GM21526 (cell line): ENCODE results near the gene HSPA1A.
"Not testable (repeated sequence)": the region's sequence is repeated elsewhere in the genome, so short reads cannot be mapped to it uniquely, and the experiment has no call there.

Experiments
- ATAC-seq: cut with Tn5 transposase; IDR thresholded peaks from one replicate; pipeline ENCODE4 v1.9.1; 2021; ENCODE audit warnings: moderate library complexity; ENCODE audit not compliant: unreplicated experiment, low FRiP score

HSPA1A gene

GRCh38 chr6:31831350-31832215, 16.2 kb downstream of the HSPA1A start:
- ATAC-seq, result no peak

DNA sequence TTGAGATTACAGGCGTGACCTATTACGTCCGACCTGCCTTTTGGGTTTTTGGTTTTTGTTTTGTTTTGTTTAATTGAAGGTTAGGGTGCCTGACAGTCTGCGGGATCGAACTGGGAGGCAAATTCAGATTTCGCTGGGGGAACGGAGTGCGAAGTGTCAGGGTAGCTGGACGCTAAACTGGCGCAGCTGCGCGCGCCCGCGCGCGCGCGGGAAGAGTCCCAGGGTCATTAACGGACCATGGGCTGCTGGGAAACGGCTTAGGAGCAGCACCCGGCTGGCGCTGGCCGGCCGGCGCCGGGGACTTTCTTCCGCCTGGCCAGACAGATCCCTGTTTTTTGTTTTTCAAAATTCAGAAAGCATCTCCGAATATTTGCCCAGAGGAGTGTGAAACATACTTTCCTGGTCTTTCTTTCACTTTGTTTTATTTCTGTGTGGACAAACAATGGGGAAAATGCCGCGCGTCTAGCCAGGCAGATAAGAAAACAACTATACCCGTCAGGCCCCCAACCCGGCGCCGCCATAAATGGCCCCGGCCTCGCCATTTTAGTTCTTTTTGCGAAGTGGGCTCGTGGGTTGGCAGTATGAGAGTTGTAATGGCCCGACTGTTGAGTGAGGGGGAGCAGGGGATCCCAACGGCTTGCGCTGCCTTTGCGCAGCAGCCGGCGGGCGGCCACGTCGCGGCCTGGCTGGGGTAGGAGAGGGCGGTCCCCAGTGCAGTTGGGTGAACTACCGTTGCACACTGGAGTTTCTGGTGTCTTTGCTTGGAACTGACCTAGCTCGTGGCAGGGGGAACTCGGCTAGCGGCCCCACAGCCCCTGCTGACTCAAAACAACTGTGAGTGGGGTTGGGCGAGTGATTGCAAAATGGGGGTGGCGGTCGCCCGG, 19.3 kb downstream of the HSPA1A start:
- ATAC-seq, result peak; percentile 35

DNA sequence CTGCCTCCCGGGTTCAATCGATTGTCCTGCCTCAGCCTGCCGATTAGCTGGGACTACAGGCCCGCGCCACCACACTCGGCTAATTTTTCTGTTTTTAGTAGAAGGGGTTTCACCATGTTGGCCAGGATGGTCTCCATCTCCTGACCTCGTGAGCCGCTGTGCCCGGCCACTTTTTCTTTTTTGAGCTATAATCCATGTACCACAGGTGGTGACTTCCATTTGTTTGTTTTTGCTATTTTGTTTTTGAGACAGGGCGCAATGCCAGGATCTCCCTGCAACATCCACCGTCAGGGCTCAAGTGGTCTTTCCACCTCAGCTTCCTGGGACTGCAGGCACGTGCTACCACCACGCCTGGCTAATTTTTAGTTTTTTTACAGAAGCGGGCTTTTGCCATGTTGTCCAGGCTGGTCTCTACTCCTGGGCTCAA, 20.7 kb downstream of the HSPA1A start:
- no peak for ATAC-seq

GRCh38 chr6:31836474-31837368, 21.4 kb downstream of the HSPA1A start:
- no peak for ATAC-seq

DNA sequence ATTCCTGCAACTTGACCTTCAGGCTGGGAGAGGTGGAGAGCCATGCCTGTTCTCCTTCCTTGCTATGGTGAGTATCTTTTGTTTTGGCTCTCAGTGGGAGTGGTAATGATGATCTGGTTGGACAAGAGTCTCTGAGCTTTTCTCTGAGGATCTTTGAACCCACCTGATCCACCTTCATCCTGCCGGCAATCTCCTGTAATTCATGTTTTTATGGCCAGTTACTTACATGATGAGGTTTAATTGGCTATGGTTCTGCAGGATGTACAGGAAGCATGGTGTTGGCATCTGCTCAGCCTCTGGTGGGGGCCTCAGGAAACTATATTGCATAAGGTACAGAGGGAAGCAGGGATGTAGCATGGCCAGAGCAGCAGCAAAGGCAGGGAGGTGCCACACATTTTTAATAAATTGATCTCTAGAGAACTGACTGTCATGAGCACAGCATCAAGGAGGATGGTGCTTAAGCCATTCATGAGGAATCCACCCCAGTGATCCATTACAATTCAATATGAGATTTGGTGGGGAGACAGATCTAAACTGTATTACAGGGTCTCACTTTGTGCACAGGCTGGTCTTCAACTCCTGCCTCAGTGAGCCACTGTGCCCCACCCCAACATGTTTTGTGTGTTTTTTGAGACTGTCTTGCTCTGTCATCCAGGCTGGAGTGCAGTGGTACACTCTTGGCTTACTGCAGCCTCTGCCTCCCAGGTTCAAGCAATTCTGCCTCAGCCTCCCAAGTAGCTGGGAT, 22.2 kb downstream of the HSPA1A start:
- no peak for ATAC-seq

DNA sequence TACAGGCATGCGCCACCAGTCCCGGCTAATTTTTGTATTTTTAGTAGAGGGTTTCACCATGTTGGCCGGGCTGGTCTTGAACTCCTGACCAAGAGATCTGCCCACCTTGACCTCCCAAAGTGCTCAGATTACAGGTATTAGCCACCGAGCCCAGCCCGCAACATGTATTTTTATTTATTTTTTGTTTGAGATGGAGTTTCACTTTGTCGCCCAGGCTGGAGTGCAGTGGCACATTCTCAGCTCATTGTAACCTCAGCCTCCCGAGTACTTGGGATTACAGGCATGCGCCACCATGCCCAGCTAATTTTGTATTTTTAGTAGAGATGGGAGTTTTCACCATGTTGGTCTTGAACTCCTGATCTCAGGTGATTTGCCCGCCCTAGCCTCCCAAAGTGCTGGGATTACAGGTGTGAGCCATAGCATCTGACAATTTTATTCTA, 22.8 kb downstream of the HSPA1A start:
- ATAC-seq, result not testable (repeated sequence)

DNA sequence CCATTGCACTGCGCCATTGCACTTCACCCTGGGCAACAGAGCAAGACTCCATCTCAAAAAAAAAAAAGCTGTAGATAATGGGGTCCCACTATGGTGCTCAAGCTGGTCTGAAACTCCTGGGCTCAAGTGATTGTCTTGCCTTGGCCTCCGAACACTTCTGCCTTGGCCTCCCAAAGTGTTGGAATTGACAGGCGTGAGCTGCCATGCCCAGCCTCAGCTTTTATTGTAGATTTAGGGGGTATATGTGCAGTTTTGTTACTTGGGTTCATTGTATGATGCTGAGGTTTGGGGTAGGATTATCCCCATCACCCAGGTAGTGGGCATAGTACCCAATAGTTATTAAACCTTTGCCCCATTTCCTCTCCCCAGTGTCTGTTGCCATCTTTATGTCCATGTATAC, 23.6 kb downstream of the HSPA1A start:
- no peak for ATAC-seq

GRCh38 chr6:31839779-31840126, 24.4 kb downstream of the HSPA1A start:
- ATAC-seq, result not testable (repeated sequence)

DNA sequence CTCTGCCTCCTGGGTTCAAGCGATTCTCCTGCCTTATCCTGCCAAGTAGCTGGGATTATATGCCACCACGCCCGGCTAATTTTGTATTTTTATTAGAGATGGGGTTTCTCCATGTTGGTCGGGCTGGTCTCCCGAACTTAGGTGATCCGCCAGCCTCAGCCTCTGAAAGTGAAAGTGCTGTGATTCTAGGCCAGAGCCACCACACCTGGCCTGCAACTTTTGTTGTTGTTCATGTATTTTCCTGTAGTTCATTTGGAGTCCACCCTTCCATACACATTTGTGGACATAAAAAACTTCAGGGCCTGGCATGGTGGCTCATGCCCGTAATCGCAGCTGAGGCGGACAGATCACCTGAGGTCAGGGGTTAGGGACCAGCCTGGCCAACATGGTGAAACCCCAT, 26.7 kb downstream of the HSPA1A start:
- no peak for ATAC-seq

DNA sequence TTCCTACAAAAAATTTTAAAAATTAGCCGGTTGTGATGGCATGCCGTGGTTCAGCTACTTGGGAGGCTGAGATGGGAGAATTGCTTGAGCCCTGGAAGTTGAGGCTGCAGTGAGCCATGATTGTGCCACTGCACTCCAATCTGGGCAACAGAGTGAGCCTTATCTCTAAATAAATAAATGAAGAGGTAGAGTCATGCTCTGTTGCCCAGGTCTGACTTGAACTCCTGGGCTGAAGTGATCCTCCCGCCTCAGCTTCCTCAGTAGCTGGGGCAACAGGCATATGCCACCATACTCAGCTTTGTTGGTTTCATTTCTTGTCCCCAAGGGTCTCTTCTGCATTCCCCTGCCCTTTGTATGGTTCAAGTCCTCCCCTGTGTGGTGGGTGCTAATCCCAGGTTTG, 29.2 kb downstream of the HSPA1A start:
- no peak for ATAC-seq

GRCh38 chr6:31847276-31847978, 32.1 kb downstream of the HSPA1A start:
- ATAC-seq, result no peak

DNA sequence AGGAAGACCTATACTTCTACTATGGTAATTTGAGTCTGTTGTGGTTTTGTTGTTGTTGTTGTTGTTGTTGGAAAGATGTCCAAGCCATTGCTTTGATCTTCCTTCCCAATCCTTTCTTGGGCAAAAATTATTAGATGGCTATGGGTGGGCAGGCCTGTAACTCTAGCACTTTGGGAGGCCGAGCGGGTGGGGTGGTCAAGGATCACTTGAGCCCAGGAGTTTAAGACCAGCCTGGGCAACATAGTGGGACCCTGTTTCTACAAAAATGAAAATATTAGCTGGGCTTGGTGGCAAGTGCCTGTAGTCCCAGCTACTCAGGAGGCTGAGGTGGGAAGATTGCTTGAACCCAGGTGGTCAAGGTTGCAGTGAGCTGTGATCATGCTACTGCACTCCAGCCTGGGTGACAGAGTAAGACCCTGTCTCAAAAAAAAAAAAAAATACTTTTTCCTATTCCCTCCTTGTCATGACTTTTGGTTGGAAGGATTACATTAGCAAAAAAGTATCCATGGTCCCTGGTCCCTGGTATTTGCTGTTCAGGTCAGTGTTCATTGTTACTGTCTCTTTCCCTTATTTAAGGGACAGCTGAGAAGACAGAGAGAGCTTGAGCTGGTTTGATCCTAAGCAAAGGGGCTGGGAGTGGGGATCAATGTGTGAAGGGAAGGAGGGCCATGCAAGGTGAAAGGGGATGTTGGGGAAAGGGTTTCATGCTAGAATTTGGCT, 35.6 kb downstream of the HSPA1A start:
- ATAC-seq, result no peak

- ATAC-seq, result no peak
Measured at GRCh38 chr6:31851485-31851832, 36.1 kb downstream of the HSPA1A start.

- not testable (repeated sequence) for ATAC-seq
Measured at GRCh38 chr6:31851980-31852718, 36.8 kb downstream of the HSPA1A start.

DNA sequence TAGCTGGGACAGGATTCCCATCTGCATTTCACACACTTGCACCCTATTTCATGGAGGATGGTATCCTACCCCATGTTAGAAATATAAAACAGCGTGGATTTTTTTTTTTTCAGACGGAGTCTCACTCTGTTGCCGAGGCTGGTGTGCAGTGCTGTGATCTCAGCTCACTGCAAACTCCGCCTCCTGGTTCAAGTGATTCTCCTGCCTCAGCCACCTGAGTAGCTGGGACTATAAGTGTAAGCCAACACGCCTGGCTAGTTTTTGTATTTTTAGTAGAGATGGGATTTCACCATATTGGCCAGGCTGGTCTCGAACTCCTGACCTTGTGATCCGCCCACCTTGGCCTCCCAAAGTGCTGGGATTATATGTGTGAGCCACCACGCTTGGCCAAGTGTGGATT, 42.4 kb downstream of the HSPA1A start:
- ATAC-seq, result not testable (repeated sequence)

DNA sequence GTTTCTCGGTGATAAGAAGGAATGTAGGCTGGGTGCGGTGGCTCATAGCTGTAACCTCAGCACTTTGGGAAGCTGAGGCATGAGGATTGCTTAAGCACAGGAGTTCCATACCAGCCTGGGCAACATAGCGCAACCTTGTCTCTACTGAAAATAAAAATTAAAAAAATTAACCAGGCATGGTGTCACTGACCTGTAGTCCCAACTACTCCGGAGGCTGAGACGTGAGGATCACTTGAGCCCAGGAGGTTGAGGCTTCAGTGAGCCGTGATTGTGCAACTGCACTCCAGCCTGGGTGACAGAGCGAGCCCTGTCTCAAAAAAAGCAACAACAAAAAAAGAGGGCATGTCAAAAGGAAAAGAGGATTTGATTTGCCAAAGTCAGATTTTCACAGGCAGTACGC, 43.4 kb downstream of the HSPA1A start:
- ATAC-seq, result no peak

DNA sequence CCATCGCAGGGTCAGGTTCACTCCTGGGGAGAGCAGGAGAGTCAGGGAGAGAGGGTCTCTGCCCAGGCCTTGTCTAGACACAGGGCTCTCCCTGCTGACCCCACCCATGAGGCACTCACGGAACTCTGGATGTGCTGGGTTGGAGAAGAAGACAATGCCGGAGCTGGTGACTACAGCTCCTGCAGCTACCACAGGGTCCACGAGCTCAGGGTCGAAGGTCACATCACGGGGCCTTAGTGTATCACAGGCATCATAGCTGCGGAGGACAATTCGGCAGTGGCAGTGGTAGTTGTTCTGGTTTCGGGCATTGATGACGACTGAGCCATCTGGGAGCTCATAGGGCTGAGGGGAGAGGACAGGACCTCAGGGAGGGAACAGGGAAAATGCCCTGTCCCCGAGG, 44.6 kb downstream of the HSPA1A start:
- ATAC-seq, result no peak

- no peak for ATAC-seq
Measured at GRCh38 chr6:31860349-31860748, 45.0 kb downstream of the HSPA1A start.
